ENCODE measurements around the gene TATDN3. TPM values are rescaled to one million over a fixed set of nuclear protein-coding genes. Genes with fewer than 3 reads are reported as not detected.
A peak's percentile ranks its signal among the peaks of the same experiment; 100 is the strongest.
"Not testable (repeated sequence)": the region's sequence is repeated elsewhere in the genome, so short reads cannot be mapped to it uniquely, and the experiment has no call there.

TATDN3 gene, protein sequence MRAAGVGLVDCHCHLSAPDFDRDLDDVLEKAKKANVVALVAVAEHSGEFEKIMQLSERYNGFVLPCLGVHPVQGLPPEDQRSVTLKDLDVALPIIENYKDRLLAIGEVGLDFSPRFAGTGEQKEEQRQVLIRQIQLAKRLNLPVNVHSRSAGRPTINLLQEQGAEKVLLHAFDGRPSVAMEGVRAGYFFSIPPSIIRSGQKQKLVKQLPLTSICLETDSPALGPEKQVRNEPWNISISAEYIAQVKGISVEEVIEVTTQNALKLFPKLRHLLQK
- 10.3 TPM for polyA plus RNA-seq (ENCODE audit: insufficient read length)

DNA sequence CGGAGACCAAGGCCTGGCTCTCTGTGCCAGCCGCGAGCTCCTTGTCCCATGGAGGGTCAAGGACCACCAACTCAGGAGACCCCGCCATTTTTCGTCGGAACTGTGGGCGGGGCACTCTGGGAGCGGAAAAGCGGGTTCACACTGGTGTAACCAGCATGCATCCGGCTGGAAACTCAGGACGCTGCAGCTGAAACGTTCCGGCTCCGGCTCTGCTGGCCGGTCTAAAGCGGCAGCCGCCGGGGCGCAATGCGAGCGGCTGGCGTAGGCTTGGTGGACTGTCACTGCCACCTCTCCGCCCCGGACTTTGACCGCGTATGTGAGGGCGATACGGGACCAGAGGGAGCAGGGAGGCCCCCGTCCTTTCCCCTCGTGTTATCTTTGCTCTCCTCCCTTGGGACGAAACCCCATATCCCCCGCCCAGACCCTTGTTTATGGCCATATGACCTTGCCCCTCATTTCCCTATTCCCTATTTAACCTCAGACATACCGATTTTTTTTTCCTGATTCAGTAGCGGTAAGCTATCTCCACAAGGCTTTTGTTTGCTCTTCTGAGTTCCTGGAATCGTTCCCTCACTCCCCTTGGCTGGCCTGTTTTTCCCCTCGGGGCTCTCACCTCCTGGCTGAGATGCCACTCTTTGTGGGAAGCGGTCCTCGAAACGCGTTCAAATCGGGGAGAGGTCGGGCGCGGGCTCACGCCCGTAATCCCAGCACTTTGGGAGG is at the start of gene TATDN3, which contains the start of gene NSL1:
Gene TATDN3, plus strand, starts transcription at position 219 of the 720 bp plus-strand sequence. Its CDS starts 28 bp downstream, at position 247.
Gene NSL1, minus strand, starts transcription at position 102 of the 720 bp plus-strand sequence. Its CDS starts 14 bp downstream, at position 88.
- peak; percentile 96 for DNase-seq

- no peak for DNase-seq
Measured at GRCh38 chr1:212743901-212744475, 47.7 kb upstream of the TATDN3 start.

- no peak for DNase-seq
Measured at GRCh38 chr1:212745303-212745702, 46.4 kb upstream of the TATDN3 start.

GRCh38 chr1:212746546-212746945 is 45.1 kb upstream of the TATDN3 start:
- DNase-seq = no peak

GRCh38 chr1:212749821-212750535 is 41.7 kb upstream of the TATDN3 start:
- no peak for DNase-seq

GRCh38 chr1:212752252-212752933 is 39.3 kb upstream of the TATDN3 start:
- no peak for DNase-seq

DNA sequence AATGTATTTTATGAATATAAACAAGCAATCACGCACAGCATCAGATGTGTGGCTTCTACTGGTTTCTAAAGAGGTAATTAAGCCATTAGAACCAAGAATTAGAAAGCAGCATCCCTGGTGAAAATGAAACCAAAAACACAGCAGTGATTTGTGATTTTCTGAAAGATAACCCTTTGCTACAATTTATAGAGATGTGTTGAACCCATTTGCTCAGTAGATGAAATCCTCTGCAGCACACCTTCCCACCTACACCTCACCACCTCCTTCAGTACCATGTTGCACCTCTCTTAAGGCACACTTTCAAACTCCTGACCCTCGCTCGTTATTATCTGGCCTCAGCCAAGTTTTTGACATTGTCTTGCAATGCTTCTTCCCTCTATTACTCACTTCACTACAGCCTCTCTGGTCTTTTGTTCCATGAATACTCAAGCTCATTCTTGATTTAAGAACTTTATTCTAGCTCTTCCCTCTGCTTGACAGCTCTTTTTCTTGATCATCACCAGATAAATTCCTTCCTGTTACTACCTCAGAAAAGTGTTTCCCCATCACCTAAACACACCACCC is 38.7 kb upstream of the TATDN3 start:
- no peak for DNase-seq

DNA sequence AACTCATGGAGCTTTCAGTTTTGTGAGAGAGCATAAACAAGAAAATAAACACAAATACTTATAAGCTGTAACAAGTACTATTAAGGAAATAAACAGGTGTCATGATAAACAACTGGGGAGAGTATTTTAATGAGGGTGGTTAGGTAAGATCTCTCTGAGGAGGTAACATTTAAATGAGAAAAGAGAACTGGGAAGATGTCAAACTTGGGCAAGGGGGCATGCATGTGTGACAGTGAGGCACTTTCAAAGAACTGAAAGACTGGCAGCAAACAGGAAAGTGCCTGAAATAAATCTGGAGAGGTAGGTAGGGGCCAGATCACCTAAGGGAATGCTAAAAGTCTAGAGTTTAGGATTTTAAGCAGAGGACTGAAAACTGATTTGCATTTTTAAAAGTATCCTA is 37.9 kb upstream of the TATDN3 start:
- DNase-seq = no peak

DNA sequence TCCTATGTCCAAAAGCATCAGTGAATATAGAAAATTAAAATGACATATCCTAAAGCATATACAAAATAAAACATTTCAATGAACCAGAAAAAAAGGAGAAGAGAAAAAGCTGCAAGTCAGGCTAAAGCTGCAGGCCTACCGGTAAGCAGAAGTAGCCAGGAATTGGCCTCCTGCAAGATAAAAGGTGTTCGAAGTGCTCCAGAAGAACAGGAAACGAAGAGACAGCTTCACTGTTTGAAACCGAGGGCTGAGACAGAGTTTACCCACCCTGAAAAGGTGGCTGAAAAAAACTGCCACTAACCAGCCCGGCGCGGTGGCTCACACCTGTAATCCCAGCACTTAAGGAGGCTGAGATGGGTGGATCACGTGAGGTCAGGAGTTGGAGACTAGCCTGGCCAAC is 37.5 kb upstream of the TATDN3 start:
- no peak for DNase-seq

DNA sequence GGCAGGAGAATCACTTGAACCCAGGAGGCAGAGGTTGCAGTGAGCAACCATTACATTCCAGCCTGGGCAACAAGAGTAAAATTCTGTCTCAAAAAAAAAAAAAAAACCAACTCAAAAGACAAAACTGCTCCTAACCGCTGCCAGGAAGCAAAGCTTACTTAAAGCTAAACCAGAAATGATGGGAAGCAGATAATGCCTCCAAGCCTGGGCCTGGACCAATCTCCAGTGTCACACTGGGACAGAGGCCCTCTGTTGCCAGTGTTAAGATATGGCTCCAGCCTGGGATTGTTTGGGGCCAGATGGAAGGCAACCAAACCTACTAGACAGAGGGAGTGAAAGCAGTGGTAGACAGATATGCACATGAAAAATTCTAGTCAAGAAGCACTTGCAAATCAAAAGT is 37.0 kb upstream of the TATDN3 start:
- no peak for DNase-seq

DNA sequence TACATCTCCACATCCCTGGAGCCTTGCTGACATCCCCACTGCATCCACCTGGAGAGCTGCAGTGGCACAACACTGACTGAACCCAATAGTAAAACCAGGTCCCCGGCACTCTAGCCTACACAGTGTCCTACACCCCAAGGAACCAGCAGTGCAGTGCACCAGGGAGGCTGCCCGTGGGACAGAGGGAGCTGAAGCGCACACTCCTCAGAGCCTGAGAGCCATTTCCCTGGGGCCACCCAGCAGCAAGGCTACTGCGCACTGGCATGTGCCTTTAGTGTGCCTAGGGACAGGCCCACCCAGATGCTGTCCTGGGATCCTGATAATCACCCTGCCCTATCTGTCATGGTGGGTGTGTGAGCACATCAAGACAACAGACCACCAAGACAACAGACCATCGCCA is 32.0 kb upstream of the TATDN3 start:
- no peak for DNase-seq

GRCh38 chr1:212760126-212760823 is 31.4 kb upstream of the TATDN3 start:
- DNase-seq = no peak

DNA sequence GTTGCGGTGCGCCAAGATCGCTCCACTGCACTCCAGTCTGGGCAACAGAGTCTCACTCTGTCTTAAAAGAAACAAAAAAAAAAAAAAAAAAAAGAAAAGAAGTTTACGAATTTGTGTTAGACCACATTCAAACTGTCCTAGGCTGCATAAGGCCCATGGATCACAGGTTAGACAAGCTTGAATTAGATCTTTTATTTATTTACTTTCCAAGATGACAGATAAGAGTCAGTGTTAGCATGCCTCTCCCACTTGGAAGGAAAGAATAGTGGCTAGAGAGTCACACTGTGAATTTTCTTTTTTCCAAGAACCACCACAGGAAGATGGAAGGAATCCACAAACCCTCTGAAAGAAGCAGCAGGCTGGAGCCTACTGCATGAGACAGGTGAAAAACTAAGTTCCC is 29.5 kb upstream of the TATDN3 start:
- no peak for DNase-seq

- no peak for DNase-seq
Measured at GRCh38 chr1:212762839-212763238, 28.9 kb upstream of the TATDN3 start.

GRCh38 chr1:212764718-212765281 is 26.9 kb upstream of the TATDN3 start:
- DNase-seq = not testable (repeated sequence)

- not testable (repeated sequence) for DNase-seq
Measured at GRCh38 chr1:212766825-212767224, 24.9 kb upstream of the TATDN3 start.

DNA sequence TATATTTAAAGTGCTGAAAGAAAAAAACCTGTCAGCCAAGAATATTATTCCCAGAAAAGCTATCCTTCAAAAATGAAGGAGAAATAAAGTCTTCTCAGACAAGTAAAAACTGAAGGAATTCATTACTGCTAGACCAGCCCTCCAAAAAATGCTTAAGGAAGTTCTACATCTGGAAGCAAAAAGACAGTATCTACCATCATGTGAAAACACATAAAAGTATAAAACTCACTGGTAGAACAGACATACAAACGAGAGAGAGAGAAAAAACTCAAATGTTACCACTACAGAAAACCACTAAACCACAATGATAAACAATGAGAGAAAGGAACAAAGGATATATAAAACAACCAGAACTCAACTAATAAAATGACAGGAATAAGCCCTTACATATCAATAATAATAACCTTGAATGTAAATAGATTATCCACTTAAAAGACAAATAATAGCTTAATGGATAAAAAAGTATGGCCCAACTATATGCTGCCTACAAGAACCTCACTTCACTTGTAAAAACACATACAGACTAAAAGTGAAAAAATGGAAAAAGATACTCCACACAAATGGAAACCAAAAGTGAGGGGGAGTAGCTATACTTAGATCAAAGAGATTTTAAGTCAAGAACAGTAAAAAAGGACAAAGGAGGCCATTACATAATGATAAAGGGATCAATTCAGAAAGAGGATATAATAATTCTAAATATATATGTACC is 22.1 kb upstream of the TATDN3 start:
- no peak for DNase-seq

GRCh38 chr1:212771341-212771740 is 20.4 kb upstream of the TATDN3 start:
- no peak for DNase-seq

DNA sequence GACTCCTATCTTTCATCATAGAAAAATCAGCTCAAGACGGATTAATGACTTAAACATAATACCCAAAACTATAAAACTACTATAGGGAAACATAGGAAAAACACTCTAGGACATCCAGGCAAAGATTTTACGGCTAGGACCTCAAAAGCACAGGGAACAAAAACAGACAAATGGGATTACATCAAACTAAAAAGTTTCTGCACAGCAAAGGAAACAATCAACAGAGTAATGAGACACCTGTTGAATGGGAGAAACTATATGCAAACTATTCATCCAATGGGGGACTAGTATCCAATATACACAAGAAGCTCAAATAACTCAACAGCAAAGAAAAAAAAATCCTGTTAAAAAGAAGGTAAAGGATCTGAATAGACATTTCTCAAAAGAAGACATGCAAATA is 18.7 kb upstream of the TATDN3 start:
- DNase-seq = no peak

GRCh38 chr1:212774584-212774983 is 17.1 kb upstream of the TATDN3 start:
- DNase-seq = no peak
